ENCODE measurements around the gene FRAS1.

GRCh38 chr4:78484574-78484973, 427.5 kb downstream of the FRAS1 start:
- TF ChIP-seq EP300 (IDR thresholded peaks at IDR 0.05) (no peak), CTCF (IDR thresholded peaks at IDR 0.05) (no peak)
